ENCODE data around the gene OR6Q1.
A peak's percentile ranks its signal among the peaks of the same experiment; 100 is the strongest.

Gene OR6Q1

DNA sequence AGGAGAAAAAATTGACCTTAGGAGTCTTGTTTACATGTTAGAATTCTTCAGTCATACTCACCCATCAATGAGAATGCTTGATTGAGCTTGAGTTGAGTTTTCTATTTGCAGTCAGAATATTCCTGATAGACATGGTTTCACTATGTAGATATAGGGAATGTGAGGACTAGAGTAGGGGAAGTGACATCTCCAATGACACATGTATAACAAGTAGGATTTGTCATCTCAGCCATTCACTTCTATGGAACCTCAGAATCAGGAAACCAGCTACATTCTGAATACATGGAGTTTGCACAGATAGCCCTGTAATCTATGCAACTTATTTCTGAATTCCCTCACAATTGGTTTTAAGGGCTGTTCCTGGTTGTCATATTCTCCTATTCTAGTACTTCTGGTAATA is 27.2 kb upstream of the OR6Q1 start:
- DNase-seq (ENCODE audit: low read depth): no peak
- H3K4me3 ChIP-seq (ENCODE audit: control insufficient read depth, low read depth, low read length): no peak overlapping the region
- TF ChIP-seq, protein P1, sequence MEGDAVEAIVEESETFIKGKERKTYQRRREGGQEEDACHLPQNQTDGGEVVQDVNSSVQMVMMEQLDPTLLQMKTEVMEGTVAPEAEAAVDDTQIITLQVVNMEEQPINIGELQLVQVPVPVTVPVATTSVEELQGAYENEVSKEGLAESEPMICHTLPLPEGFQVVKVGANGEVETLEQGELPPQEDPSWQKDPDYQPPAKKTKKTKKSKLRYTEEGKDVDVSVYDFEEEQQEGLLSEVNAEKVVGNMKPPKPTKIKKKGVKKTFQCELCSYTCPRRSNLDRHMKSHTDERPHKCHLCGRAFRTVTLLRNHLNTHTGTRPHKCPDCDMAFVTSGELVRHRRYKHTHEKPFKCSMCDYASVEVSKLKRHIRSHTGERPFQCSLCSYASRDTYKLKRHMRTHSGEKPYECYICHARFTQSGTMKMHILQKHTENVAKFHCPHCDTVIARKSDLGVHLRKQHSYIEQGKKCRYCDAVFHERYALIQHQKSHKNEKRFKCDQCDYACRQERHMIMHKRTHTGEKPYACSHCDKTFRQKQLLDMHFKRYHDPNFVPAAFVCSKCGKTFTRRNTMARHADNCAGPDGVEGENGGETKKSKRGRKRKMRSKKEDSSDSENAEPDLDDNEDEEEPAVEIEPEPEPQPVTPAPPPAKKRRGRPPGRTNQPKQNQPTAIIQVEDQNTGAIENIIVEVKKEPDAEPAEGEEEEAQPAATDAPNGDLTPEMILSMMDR (conservative IDR thresholded peaks at IDR 0.05; ENCODE audit: control insufficient read depth, insufficient read depth, low read depth, low read length): no peak

DNA sequence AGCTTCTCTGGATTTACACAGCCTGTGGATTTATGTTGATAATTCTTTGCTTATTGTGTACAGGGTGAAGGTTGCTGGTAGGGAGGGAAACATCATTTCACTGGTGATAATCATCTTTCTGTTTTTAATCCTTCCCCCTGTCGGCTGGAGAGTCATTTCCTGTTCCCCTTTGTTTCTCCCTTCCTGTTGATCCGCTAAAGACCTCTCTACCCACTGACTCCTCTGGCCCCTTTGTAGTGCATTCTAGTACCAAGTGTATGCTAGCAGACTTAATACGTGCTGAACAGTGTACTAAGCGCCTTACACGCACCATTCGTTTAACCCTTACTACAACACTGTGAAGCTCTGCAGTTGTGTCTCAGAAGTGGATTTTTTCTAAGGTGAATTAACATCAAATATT is 26.1 kb upstream of the OR6Q1 start:
- H3K4me3 ChIP-seq (ENCODE audit: control insufficient read depth, low read depth, low read length): no peak overlapping the region
- TF ChIP-seq, protein P1 (conservative IDR thresholded peaks at IDR 0.05; ENCODE audit: control insufficient read depth, insufficient read depth, low read depth, low read length): no peak
- DNase-seq (ENCODE audit: low read depth): no peak

DNA sequence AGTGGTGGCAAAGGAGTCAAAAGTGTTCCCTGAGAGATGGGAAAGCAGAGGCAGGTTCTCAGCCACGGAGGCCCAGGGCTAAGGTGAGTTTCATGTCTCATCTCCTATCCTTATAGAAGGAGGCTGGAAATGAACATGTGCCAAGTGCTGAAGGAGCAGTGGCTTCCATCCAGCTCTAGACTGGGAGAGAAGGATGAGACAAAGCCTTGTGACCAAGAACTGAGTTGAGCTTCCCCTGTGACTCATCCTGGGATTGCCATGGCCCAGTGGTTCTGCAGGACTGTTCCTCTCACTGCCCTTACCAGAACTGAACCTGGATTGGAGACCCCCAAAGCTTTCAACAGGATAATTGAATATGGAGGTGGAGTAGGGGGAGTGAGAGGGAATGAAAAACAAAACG is 23.8 kb upstream of the OR6Q1 start:
- TF ChIP-seq, protein P1 (conservative IDR thresholded peaks at IDR 0.05; ENCODE audit: control insufficient read depth, insufficient read depth, low read depth, low read length): no peak
- no peak overlapping the region for H3K4me3 ChIP-seq (ENCODE audit: control insufficient read depth, low read depth, low read length)
- peak; percentile 63 for DNase-seq (ENCODE audit: low read depth)

DNA sequence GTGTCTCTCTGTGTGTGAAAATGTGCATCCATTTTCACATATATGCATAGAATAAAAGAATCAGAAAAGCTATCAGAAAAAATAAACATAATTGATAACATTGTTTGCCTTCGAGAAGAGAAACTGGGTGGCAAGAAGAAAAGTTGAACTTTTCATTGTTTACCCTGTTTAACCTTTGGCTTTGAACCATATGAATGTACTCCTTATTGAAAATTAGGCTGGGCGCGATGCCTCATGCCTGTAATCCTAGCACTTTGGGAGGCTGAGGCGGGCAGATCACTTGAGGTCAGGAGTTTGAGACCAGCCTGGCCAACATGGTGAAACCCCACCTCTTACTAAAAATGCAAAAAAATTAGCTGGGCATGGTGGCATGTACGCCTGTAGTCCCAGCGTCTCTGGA is 19.0 kb upstream of the OR6Q1 start:
- TF ChIP-seq, protein P1 (conservative IDR thresholded peaks at IDR 0.05; ENCODE audit: control insufficient read depth, insufficient read depth, low read depth, low read length): no peak
- no peak for DNase-seq (ENCODE audit: low read depth)
- no peak overlapping the region for H3K4me3 ChIP-seq (ENCODE audit: control insufficient read depth, low read depth, low read length)

DNA sequence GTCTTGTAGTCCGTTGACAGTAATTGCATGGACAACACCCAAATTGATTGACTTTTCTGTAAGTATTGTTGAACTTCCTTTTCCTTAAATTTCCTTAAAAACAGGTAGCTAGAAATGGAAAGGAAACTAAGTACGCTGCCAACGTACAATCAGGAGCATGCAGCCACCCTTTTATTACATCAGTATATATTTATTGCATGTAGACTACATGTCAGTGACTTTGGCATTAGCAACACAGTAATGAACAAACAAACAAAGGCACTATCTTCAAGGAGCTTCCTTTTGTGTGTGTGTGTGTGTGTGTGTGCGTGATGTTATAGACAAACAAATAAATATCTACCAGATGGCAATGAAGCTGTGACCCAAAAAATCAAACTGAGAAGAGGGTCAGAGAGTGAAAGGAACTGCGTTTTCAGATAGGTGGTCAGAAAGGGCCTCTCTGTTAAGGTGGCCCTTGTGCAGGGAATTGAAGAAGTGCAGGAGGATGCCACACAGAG is 7.3 kb upstream of the OR6Q1 start, which contains the start of gene OR9Q1:
TSS of gene OR9Q1 (plus strand) at position 447 of the 497 bp plus-strand sequence. CDS start 155,564 bp downstream, outside the sequence.
- DNase-seq (ENCODE audit: low read depth): no peak
- TF ChIP-seq, protein P1 (conservative IDR thresholded peaks at IDR 0.05; ENCODE audit: control insufficient read depth, insufficient read depth, low read depth, low read length): no peak

DNA sequence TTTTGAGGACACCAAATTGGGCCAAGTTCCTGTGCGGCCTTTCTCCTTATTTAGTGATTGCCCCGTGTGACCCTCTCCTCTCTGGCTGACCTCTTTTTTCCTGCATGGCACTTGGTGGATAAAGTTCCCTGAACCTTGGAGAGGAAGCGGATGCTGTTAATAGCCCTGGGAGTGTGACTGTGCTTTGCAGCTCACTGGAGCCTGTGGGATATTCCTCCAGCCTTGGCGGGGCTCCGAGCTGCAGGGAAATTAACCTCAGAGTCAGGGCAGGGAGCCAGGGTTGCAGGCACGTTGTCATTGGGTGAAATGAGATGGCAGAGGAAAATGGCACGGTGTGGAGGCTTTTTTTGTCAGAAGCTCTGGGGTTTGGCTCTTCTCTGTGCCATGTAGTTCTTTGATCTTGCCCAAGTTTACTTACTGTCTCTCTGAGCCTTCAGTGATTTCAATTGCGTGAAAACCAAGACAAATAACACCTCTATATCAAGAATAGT is 6.1 kb upstream of the OR6Q1 start:
- no peak overlapping the region for H3K4me3 ChIP-seq (ENCODE audit: control insufficient read depth, low read depth, low read length)
- TF ChIP-seq, protein P1 (conservative IDR thresholded peaks at IDR 0.05; ENCODE audit: control insufficient read depth, insufficient read depth, low read depth, low read length): no peak
- peak; percentile 56 for DNase-seq (ENCODE audit: low read depth)

More for the DNA sequence above, 7.3 kb upstream of the OR6Q1 start, which contains the start of gene OR9Q1:
- H3K4me3 ChIP-seq (ENCODE audit: control insufficient read depth, low read depth, low read length): no peak within 1 kb of the TSS

Measured in fibroblast of mammary gland (primary cell).